ENCODE results near the gene SEMA5A. TPM values are rescaled to one million over a fixed set of nuclear protein-coding genes. Genes with fewer than 3 reads are reported as not detected.

SEMA5A gene
- total and polyA plus RNA-seq, 2 of the 13 experiments (the other 11 are each of a cell fraction or from before 2014, with no cell fraction given), result 0.01 TPM; not detected in 1

DNA sequence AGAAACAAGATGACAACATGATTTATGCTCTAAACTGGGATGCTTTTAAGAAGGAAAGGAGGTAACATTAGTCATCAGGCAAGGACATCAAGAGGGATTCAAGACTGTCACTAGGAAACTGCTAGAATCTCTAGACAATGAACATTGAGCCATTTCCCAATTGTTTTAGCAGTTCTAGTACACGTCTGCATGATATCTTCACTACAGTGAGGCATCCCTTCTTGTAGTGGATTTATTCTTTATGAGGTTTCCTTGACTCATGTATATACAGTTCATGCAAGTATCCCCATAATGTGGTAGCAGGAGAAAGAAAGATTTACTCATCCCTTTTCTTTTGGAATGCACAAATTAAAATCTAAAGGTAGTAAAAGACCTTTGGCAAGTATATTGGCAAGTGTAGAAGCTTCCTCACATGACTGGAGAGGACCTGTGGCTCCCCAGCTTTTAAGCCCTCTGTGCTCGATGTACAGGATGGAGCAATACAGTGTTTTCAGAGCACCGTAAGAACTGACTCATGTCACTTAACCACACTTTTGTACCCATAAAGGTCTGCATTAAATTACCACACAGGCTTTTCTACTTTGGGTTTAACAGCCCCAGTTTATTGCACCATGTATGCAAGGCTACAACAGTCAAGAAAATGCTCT, 335.9 kb downstream of the SEMA5A start:
- Histone ChIP-seq H4K20me1 (ENCODE audit: insufficient read depth, low read length) (no peaks in the 10 kb centered on the region), H3K27me3 (ENCODE audit: control insufficient read depth in 1 of 2, insufficient read depth in 2 of 2, low read length in 2 of 2) (no peaks in the 10 kb centered on the region), H3K4me2 (ENCODE audit: low read depth, low read length) (no peak overlapping the region), H3K4me3 (replicated peaks in 1 of 3; ENCODE audit: insufficient read depth in 1 of 3, low read depth in 2 of 3, low read length in 3 of 3) (no peak overlapping the region), H3K79me2 (ENCODE audit: insufficient read depth, low read length) (no peaks in the 10 kb centered on the region), H3K36me3 (replicated peaks in 1 of 2; ENCODE audit: control insufficient read depth in 1 of 2, insufficient read depth in 2 of 2, low read length in 2 of 2) (no peaks in the 10 kb centered on the region), H2AFZ (ENCODE audit: low read length) (no peak overlapping the region), H3K4me1 (ENCODE audit: insufficient read depth, low read length) (no peaks in the 10 kb centered on the region), H3K9me3 (ENCODE audit: low read length) (no peaks in the 10 kb centered on the region), H3K9ac (ENCODE audit: insufficient read depth, low read depth, low read length) (no peak overlapping the region), H3K27ac (ENCODE audit: extremely low read length, insufficient read depth, low read length) (no peak overlapping the region)
- POLR2A ChIA-PET, result no interaction called here
- FAIRE-seq, result no peak
- no TSS peak for BruUV-seq (replicated peaks)
- ATAC-seq, result no peak
- no peak for DNase-seq (ENCODE audit: low spot score)
- in situ Hi-C loops (cut with HindIII; ENCODE audit: extremely low pct_ligation_motif_present, low pct_unique_long_range_greater_than_20kb), result loop anchor here (5.0 kb wide), 1 partner anchor 1283 kb away; no protein-coding TSS in a partner anchor
- intact Hi-C loops (cut with micrococcal nuclease; ENCODE audit: unreplicated experiment), result loop anchor here (5.0 kb wide), 2 partner anchors 1323 to 1948 kb away; no protein-coding TSS in a partner anchor
- CTCF ChIA-PET (ENCODE audit: low intra/inter-chr PET ratio, low total read pairs), result no interaction called here
- WGBS (ENCODE audit: low lambda C conversion rate), result 2% methylated on average over 3 of the region's 3 CpGs
- TF ChIP-seq TGIF2 (CRISPR knock-in tag; IDR thresholded peaks at IDR 0.05), result no peak
- no peak for TF ChIP-seq TCF12 (IDR thresholded peaks at IDR 0.05)
- TF ChIP-seq TCF12 (CRISPR knock-in tag; IDR thresholded peaks at IDR 0.05), result no peak
- TF ChIP-seq ZNF577 (CRISPR knock-in tag; IDR thresholded peaks at IDR 0.05; ENCODE audit: borderline replicate concordance, low read depth), result no peak
- TF ChIP-seq, protein P1, sequence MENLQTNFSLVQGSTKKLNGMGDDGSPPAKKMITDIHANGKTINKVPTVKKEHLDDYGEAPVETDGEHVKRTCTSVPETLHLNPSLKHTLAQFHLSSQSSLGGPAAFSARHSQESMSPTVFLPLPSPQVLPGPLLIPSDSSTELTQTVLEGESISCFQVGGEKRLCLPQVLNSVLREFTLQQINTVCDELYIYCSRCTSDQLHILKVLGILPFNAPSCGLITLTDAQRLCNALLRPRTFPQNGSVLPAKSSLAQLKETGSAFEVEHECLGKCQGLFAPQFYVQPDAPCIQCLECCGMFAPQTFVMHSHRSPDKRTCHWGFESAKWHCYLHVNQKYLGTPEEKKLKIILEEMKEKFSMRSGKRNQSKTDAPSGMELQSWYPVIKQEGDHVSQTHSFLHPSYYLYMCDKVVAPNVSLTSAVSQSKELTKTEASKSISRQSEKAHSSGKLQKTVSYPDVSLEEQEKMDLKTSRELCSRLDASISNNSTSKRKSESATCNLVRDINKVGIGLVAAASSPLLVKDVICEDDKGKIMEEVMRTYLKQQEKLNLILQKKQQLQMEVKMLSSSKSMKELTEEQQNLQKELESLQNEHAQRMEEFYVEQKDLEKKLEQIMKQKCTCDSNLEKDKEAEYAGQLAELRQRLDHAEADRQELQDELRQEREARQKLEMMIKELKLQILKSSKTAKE (CRISPR knock-in tag; IDR thresholded peaks at IDR 0.05; ENCODE audit: borderline replicate concordance), result no peak
- TF ChIP-seq, protein P2, sequence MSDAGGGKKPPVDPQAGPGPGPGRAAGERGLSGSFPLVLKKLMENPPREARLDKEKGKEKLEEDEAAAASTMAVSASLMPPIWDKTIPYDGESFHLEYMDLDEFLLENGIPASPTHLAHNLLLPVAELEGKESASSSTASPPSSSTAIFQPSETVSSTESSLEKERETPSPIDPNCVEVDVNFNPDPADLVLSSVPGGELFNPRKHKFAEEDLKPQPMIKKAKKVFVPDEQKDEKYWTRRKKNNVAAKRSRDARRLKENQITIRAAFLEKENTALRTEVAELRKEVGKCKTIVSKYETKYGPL (CRISPR knock-in tag; IDR thresholded peaks at IDR 0.05), result no peak
- no peak for TF ChIP-seq ZKSCAN8 (CRISPR knock-in tag; IDR thresholded peaks at IDR 0.05; ENCODE audit: borderline replicate concordance)
- TF ChIP-seq, protein P3, sequence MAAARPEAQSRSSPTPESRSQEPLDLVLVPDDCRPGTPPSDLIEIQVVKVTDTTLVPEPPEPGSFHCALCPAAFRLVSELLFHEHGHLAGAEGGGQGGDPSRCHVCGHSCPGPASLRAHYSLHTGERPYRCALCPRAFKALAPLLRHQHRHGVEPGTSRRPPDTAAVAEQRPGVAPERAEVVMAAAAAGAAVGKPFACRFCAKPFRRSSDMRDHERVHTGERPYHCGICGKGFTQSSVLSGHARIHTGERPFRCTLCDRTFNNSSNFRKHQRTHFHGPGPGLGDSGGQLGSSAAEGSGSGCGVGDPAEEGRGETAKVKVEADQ (CRISPR knock-in tag; IDR thresholded peaks at IDR 0.05; ENCODE audit: borderline replicate concordance), result no peak
- TF ChIP-seq, protein P4, sequence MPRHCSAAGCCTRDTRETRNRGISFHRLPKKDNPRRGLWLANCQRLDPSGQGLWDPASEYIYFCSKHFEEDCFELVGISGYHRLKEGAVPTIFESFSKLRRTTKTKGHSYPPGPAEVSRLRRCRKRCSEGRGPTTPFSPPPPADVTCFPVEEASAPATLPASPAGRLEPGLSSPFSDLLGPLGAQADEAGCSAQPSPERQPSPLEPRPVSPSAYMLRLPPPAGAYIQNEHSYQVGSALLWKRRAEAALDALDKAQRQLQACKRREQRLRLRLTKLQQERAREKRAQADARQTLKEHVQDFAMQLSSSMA (CRISPR knock-in tag; IDR thresholded peaks at IDR 0.05), result no peak
- TF ChIP-seq, protein P5, sequence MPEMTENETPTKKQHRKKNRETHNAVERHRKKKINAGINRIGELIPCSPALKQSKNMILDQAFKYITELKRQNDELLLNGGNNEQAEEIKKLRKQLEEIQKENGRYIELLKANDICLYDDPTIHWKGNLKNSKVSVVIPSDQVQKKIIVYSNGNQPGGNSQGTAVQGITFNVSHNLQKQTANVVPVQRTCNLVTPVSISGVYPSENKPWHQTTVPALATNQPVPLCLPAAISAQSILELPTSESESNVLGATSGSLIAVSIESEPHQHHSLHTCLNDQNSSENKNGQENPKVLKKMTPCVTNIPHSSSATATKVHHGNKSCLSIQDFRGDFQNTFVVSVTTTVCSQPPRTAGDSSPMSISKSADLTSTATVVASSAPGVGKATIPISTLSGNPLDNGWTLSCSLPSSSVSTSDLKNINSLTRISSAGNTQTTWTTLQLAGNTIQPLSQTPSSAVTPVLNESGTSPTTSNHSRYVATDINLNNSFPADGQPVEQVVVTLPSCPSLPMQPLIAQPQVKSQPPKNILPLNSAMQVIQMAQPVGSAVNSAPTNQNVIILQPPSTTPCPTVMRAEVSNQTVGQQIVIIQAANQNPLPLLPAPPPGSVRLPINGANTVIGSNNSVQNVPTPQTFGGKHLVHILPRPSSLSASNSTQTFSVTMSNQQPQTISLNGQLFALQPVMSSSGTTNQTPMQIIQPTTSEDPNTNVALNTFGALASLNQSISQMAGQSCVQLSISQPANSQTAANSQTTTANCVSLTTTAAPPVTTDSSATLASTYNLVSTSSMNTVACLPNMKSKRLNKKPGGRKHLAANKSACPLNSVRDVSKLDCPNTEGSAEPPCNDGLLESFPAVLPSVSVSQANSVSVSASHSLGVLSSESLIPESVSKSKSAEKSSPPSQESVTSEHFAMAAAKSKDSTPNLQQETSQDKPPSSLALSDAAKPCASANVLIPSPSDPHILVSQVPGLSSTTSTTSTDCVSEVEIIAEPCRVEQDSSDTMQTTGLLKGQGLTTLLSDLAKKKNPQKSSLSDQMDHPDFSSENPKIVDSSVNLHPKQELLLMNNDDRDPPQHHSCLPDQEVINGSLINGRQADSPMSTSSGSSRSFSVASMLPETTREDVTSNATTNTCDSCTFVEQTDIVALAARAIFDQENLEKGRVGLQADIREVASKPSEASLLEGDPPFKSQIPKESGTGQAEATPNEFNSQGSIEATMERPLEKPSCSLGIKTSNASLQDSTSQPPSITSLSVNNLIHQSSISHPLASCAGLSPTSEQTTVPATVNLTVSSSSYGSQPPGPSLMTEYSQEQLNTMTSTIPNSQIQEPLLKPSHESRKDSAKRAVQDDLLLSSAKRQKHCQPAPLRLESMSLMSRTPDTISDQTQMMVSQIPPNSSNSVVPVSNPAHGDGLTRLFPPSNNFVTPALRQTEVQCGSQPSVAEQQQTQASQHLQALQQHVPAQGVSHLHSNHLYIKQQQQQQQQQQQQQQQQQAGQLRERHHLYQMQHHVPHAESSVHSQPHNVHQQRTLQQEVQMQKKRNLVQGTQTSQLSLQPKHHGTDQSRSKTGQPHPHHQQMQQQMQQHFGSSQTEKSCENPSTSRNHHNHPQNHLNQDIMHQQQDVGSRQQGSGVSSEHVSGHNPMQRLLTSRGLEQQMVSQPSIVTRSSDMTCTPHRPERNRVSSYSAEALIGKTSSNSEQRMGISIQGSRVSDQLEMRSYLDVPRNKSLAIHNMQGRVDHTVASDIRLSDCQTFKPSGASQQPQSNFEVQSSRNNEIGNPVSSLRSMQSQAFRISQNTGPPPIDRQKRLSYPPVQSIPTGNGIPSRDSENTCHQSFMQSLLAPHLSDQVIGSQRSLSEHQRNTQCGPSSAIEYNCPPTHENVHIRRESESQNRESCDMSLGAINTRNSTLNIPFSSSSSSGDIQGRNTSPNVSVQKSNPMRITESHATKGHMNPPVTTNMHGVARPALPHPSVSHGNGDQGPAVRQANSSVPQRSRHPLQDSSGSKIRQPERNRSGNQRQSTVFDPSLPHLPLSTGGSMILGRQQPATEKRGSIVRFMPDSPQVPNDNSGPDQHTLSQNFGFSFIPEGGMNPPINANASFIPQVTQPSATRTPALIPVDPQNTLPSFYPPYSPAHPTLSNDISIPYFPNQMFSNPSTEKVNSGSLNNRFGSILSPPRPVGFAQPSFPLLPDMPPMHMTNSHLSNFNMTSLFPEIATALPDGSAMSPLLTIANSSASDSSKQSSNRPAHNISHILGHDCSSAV (CRISPR knock-in tag; IDR thresholded peaks at IDR 0.05; ENCODE audit: borderline replicate concordance), result no peak
